Bronchial epithelial cell (primary cell): ENCODE data around the gene AFF3. TPM values are rescaled to one million over a fixed set of nuclear protein-coding genes. Genes with fewer than 3 reads are reported as not detected.

Experiments
- DNase-seq: peaks from one replicate; pipeline ENCODE4 v3.0.0-alpha.2; 2010; ENCODE audit warnings: low read depth
- FAIRE-seq: peaks from 2 replicates; lab custom pipeline; 2011; peaks lifted over from hg19 to GRCh38; lab: Jason Lieb, UNC
- H3K27me3 ChIP-seq: 2 replicates; pipeline ENCODE4 v1.5.1; 2011; ENCODE audit warnings: low read length; ENCODE audit not compliant: control insufficient read depth, insufficient read depth
- H3K36me3 ChIP-seq: 2 replicates; pipeline ENCODE4 v1.5.1; 2011; ENCODE audit warnings: low read length; ENCODE audit not compliant: control insufficient read depth, insufficient read depth
- H3K4me3 ChIP-seq: 2 replicates; pipeline ENCODE4 v1.5.1; 2011; ENCODE audit warnings: mild to moderate bottlenecking, low read depth, low read length, control low read depth
- CTCF ChIP-seq: IDR thresholded peaks from 2 replicates; pipeline ENCODE4 v1.5.1; 2011; ENCODE audit warnings: mild to moderate bottlenecking, moderate library complexity, low read length, control low read depth, inconsistent platforms; ENCODE audit not compliant: insufficient read depth, severe bottlenecking
- total RNA-seq: library from RNA; depleted of rRNA; stranded (reverse); fragments of >200 nt; gene quantifications from 2 replicates; pipeline ENCODE4 v1.2.1, GENCODE V29; 2014

The AFF3 gene
- total RNA-seq, 1 donor from 2014 or later: not detected

GRCh38 chr2:99762714-99763113 is 379.7 kb downstream of the AFF3 start:
- Histone ChIP-seq H3K4me3 (no peak overlapping the region), H3K27me3 (no peaks in the 10 kb centered on the region), H3K36me3 (no peaks in the 10 kb centered on the region)
- FAIRE-seq: peak; percentile 79
- DNase-seq: no peak
- TF ChIP-seq CTCF: no peak

GRCh38 chr2:99757611-99758114 is 384.7 kb downstream of the AFF3 start:
- FAIRE-seq (no peak), DNase-seq (no peak)
- Histone ChIP-seq H3K36me3 (no peaks in the 10 kb centered on the region), H3K4me3 (no peak overlapping the region), H3K27me3 (no peaks in the 10 kb centered on the region)
- no peak for TF ChIP-seq CTCF

- no peaks in the 10 kb centered on the region for H3K27me3 ChIP-seq
- H3K36me3 ChIP-seq: no peaks in the 10 kb centered on the region
- no peak overlapping the region for H3K4me3 ChIP-seq
- no peak for TF ChIP-seq CTCF
- DNase-seq (no peak), FAIRE-seq (no peak)
Observed at GRCh38 chr2:99756059-99756458, 386.3 kb downstream of the AFF3 start.

- no peak for TF ChIP-seq CTCF
- Histone ChIP-seq H3K4me3 (no peak overlapping the region), H3K36me3 (no peaks in the 10 kb centered on the region), H3K27me3 (no peaks in the 10 kb centered on the region)
- FAIRE-seq: no peak
- DNase-seq: peak; percentile 83
Observed at GRCh38 chr2:99754210-99754609, 388.2 kb downstream of the AFF3 start.

GRCh38 chr2:99753505-99753904 is 388.9 kb downstream of the AFF3 start:
- DNase-seq (no peak), FAIRE-seq (no peak)
- Histone ChIP-seq H3K36me3 (no peaks in the 10 kb centered on the region), H3K4me3 (no peak overlapping the region), H3K27me3 (no peaks in the 10 kb centered on the region)
- no peak for TF ChIP-seq CTCF

GRCh38 chr2:99748344-99748743 is 394.0 kb downstream of the AFF3 start:
- no peak for TF ChIP-seq CTCF
- H3K27me3 ChIP-seq: no peaks in the 10 kb centered on the region
- FAIRE-seq: no peak
- H3K4me3 ChIP-seq: no peak overlapping the region
- no peak for DNase-seq
- H3K36me3 ChIP-seq: no peaks in the 10 kb centered on the region
